Measurements from ENCODE around the gene MON2.
A peak's percentile ranks its signal among the peaks of the same experiment; 100 is the strongest.
"Not testable (repeated sequence)": the region's sequence is repeated elsewhere in the genome, so short reads cannot be mapped to it uniquely, and the experiment has no call there.

The MON2 gene

GRCh38 chr12:62466594-62467491 is at the start of gene MON2:
Gene MON2 (plus strand): TSS chr12:62466826. CDS start chr12:62467208, 382 bp downstream.
- peak; percentile 64 to 65 for DNase-seq (ENCODE audit: low read depth in 2 of 2)

- no peak for DNase-seq (ENCODE audit: low read depth in 2 of 2)
These were observed 40.5 kb upstream of the MON2 start for GRCh38 chr12:62426089-62426488.

GRCh38 chr12:62429457-62429856 is 37.2 kb upstream of the MON2 start:
- DNase-seq (ENCODE audit: low read depth in 2 of 2) = no peak

- DNase-seq (ENCODE audit: low read depth in 2 of 2) = no peak
These were observed 31.9 kb upstream of the MON2 start for GRCh38 chr12:62434494-62435302.

- DNase-seq (ENCODE audit: low read depth in 2 of 2) = peak; percentile 29 to 31
These were observed 31.1 kb upstream of the MON2 start for GRCh38 chr12:62435303-62436163.

- no peak for DNase-seq (ENCODE audit: low read depth in 2 of 2)
These were observed 30.5 kb upstream of the MON2 start for GRCh38 chr12:62436164-62436503.

GRCh38 chr12:62438098-62438692 is 28.4 kb upstream of the MON2 start:
- DNase-seq (ENCODE audit: low read depth in 2 of 2) = peak; percentile 23 to 27

GRCh38 chr12:62446754-62447452 is 19.7 kb upstream of the MON2 start:
- no peak for DNase-seq (ENCODE audit: low read depth in 2 of 2)

- DNase-seq (ENCODE audit: low read depth in 2 of 2) = no peak
These were observed 18.2 kb upstream of the MON2 start for GRCh38 chr12:62448436-62448835.

GRCh38 chr12:62455429-62455828 is 11.2 kb upstream of the MON2 start:
- DNase-seq (ENCODE audit: low read depth in 2 of 2) = not testable (repeated sequence)

GRCh38 chr12:62458626-62459025 is 8.0 kb upstream of the MON2 start:
- no peak for DNase-seq (ENCODE audit: low read depth in 2 of 2)

GRCh38 chr12:62459976-62460375 is 6.7 kb upstream of the MON2 start:
- DNase-seq (ENCODE audit: low read depth in 2 of 2) = no peak

GRCh38 chr12:62461171-62461837 is 5.3 kb upstream of the MON2 start:
- not testable (repeated sequence) for DNase-seq (ENCODE audit: low read depth in 2 of 2)

- DNase-seq (ENCODE audit: low read depth in 2 of 2) = not testable (repeated sequence)
These were observed 3.4 kb upstream of the MON2 start for GRCh38 chr12:62463252-62463651.

- DNase-seq (ENCODE audit: low read depth in 2 of 2) = peak in 1 of 2 experiments; percentile 4
These were observed 520 bp upstream of the MON2 start for GRCh38 chr12:62466018-62466593.

GRCh38 chr12:62468397-62468796 is 1.8 kb downstream of the MON2 start:
- DNase-seq (ENCODE audit: low read depth in 2 of 2) = no peak

GRCh38 chr12:62468935-62469334 is 2.3 kb downstream of the MON2 start:
- DNase-seq (ENCODE audit: low read depth in 2 of 2) = no peak

- no peak for DNase-seq (ENCODE audit: low read depth in 2 of 2)
These were observed 3.1 kb downstream of the MON2 start for GRCh38 chr12:62469704-62470103.

- DNase-seq (ENCODE audit: low read depth in 2 of 2) = no peak
These were observed 5.1 kb downstream of the MON2 start for GRCh38 chr12:62471734-62472133.

GRCh38 chr12:62472472-62472871 is 5.8 kb downstream of the MON2 start:
- DNase-seq (ENCODE audit: low read depth in 2 of 2) = no peak
